OCI-LY3 (cell line): Measurements from ENCODE around the gene LCE3C.

Experiments used
- CTCF ChIP-seq: fragments of 200-600, 300-600 bp; sonication (generic); IDR thresholded peaks from 2 replicates; pipeline ENCODE4 v1.5.1; 2014; ENCODE audit warnings: antibody characterized with exemption, low read length, low read depth
- EZH2phosphoT487 ChIP-seq: fragments of 200-600 bp; shearing (Covaris generic); IDR thresholded peaks from 2 replicates; pipeline ENCODE4 v1.6.1; 2018; ENCODE audit warnings: antibody characterized with exemption, mixed run types, low read depth

GRCh38 chr1:152643945-152644344 is 43.9 kb downstream of the LCE3C start:
- TF ChIP-seq CTCF (no peak), EZH2phosphoT487 (no peak)
